GM08714 (cell line): Measurements from ENCODE around the gene NLK.

ENCODE experiments used
- H3K4me3 ChIP-seq: fragments of 200-500 bp; sonication (Bioruptor generic); 2 replicates; pipeline ENCODE4 v1.5.1; 2014; ENCODE audit warnings: mild to moderate bottlenecking, low read length, inconsistent platforms
- ZNF274 ChIP-seq: IDR thresholded peaks from 2 replicates; pipeline ENCODE4 v1.6.1; 2012; ENCODE audit warnings: mild to moderate bottlenecking, low read depth, low read length

Gene NLK

DNA sequence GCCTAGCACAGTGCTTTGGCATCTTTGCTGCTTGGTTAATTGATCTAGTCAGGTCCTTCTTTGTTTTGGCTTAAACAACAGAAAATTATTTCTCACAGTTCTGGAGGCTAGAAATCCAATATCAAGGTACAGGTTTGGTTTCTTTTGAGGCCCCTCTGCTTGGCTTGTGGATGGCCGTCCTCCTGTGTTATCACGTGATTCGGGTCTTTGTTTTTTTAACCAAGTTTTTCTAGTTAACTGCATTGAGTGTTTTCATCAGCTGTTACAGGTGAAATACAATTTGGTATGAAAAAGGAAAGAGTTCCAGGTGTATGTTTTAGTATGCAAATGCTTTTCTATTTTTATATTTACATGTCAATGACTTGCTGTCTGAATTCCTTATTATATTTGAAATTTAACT is 2.8 kb downstream of the NLK start:
- H3K4me3 ChIP-seq: no peak overlapping the region

DNA sequence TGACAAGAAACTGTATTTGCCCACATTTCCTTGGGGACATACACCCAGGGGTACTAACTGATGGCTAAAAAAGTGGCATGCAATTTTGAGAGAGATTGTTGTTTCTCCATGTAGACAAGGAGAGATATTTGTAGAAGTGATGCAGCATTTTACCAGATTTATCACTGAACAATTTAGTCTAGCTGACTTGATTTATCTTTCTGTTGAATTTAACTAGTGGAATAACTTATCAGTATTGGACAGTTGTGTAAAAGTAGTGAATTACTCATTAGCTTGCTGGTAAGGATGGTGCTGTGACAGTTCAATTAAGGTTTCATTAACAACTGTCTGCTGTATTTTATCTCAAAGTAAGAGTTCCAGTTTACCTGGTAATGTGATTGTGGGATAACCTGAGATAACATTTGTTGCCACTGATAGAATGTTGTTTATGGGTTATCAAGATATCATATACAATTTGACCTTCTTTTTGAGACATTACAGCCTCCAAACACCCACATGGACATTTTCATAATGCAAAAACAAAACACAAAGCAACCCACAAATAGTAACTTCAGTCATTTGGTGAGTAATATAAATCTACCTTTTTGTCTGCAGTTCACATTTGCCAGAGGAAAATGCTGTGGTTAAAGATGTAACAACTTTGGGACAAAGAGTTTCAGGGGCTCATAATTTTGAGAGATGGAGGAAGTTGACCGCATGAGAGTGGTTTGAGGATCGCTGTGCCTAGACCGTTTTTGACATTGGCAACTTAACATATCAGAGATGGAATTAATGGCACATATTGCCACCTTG is 3.8 kb downstream of the NLK start:
- no peak overlapping the region; the same call in 1 of the 2 replicates for H3K4me3 ChIP-seq

More for the DNA sequence above, 2.8 kb downstream of the NLK start:
- no peak for TF ChIP-seq ZNF274

DNA sequence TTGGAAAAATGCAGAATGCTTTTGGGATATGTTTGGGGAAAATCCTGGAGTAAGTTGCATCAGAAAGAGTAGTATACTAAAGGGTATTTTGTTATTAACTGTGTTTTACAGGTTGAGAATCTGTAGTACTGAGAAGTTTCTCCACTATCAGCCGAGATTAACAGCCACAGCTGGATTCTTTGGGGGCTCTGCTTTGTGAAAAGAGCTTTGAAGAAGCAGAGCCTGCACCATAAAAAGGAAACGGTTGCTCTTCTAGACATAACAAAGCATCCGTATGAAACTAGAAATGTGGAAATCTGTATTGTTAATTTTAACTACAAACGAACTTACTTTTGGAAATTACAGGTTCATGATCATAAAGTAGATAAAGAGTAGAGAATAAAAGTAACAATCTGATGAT is 5.3 kb downstream of the NLK start:
- no peak overlapping the region for H3K4me3 ChIP-seq
- no peak for TF ChIP-seq ZNF274

More for the DNA sequence above, 3.8 kb downstream of the NLK start:
- TF ChIP-seq ZNF274: no peak

DNA sequence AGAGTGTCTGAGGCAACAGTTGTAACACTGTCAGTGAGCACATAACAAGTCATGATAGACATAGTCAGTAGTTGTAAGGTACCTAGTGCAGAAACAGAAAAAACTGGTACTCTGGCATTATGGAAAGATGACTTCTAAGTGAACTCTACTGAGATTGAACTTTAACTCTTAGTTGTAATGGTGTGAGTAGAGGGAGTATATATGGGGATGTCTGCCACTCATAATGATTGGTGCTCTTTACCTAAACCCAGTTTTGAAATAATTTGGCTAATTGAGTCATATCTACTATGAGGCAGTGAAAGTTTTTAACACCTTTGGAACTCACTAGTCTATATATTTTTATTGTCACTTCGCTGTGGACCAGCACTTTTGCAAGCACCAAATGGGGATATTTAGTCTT is 6.6 kb downstream of the NLK start:
- H3K4me3 ChIP-seq: no peak overlapping the region
- TF ChIP-seq ZNF274: no peak

GRCh38 chr17:28053044-28053670 is 10.7 kb downstream of the NLK start:
- no peak for TF ChIP-seq ZNF274
- no peak overlapping the region for H3K4me3 ChIP-seq

- no peak for TF ChIP-seq ZNF274
- no peak overlapping the region for H3K4me3 ChIP-seq
Observed at GRCh38 chr17:28053725-28054124, 11.2 kb downstream of the NLK start.

DNA sequence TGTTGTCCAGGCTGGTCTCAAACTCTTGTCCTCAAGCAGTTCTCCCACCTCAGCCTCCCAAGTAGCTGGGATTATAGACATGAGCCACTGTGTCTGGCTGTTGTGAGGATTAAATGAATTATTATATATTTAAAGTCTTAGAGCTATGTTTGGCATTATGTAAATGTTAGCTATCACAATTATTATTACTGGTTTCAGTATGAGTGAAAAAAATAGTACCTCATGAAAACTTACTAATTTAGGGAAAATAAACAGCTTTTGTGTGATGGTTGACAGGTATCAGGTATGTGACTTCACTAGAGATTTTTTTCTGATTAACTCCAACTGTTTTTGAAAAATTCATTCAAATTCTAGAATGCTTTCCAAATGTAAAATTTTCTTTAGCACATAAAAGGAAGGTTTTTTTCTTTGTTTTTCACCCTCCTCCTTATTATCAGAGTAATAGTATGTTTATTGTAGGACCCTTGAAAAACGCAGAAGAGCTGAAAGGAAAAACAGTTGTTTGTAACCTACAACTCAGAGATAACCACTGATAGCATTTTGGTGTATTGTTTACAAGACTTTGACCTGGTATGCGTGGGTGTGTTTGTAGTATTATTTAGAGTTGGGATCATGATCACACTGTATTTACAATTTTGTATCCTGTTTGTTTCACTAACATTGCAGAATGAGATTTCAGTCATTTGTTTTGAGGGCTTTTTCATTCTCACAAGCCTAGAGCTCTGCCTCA is 13.2 kb downstream of the NLK start:
- TF ChIP-seq ZNF274: no peak
- H3K4me3 ChIP-seq: no peak overlapping the region

- TF ChIP-seq ZNF274: no peak
Observed at GRCh38 chr17:28056276-28056620, 13.8 kb downstream of the NLK start.

DNA sequence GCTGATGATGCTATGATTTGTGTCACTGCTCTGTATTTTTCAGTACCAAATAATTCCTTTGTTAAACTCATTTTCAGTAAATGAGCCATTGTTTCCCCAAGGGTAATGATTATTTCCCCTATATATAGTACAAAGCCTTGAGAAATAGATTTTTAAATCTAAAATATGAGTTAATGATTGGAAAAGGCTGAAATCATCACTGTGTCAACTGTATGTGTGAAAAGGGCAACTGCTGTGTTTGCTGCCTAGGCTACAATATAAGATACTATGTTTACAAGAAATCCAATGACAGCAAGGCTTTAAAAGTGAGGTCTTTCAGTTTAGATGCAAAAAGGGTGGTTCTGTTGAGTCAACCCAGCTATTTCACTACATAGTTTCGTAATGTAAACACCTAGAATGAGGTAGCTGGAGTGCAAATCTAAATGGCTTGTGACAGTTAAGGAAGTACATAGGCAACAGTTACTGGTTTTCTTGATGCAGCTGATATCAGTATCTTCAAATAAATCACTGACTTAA is 15.3 kb downstream of the NLK start:
- TF ChIP-seq ZNF274: no peak
- no peak overlapping the region for H3K4me3 ChIP-seq

More at GRCh38 chr17:28056276-28056620, 13.8 kb downstream of the NLK start:
- no peak overlapping the region for H3K4me3 ChIP-seq

GRCh38 chr17:28059675-28060074 is 17.2 kb downstream of the NLK start:
- no peak for TF ChIP-seq ZNF274
- H3K4me3 ChIP-seq: no peak overlapping the region

GRCh38 chr17:28065706-28066105 is 23.2 kb downstream of the NLK start:
- H3K4me3 ChIP-seq: no peak overlapping the region
- TF ChIP-seq ZNF274: no peak

GRCh38 chr17:28069061-28069460 is 26.6 kb downstream of the NLK start:
- H3K4me3 ChIP-seq: no peak overlapping the region
- TF ChIP-seq ZNF274: no peak

GRCh38 chr17:28071179-28071578 is 28.7 kb downstream of the NLK start:
- no peak overlapping the region for H3K4me3 ChIP-seq
- TF ChIP-seq ZNF274: no peak

DNA sequence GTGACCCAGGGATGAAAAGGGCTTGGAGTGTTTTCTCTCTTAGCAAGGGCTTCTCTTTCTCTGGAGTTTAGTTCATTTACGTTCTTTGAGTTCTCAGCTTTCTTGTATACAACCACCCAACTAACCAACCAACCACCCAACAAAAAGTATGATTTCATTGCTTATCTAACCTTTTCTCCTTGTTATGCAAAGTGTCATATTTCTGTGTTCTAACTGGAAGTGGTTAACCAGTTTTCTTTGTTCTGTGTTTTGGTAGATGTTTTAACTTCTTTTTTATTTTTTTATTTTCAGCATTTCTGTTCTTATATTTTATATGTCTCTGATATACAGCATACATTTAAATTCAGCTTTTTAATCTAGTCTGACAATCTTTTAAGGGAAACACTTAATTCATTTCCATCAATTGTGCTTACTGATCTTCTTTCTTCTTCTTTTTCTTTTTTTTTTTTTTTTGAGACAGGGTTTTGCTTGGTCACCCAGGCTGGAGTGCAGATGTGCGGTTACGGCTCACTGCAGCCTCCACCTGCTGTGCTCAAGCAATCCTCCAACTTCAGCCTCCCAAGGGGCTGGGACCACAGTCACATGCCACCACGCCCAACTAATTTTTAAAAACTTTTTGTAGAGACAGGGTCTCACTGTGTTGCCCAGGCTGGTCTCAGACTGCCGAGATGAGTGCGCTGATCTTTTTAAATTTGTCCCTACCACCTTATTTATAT is 29.6 kb downstream of the NLK start:
- TF ChIP-seq ZNF274: no peak
- no peak overlapping the region for H3K4me3 ChIP-seq
